ENCODE results near the gene CBX6. TPM values are rescaled to one million over a fixed set of nuclear protein-coding genes. Genes with fewer than 3 reads are reported as not detected.
"Not testable (repeated sequence)": the region's sequence is repeated elsewhere in the genome, so short reads cannot be mapped to it uniquely, and the experiment has no call there.

Gene CBX6
- 7.1 TPM for polyA plus RNA-seq

DNA sequence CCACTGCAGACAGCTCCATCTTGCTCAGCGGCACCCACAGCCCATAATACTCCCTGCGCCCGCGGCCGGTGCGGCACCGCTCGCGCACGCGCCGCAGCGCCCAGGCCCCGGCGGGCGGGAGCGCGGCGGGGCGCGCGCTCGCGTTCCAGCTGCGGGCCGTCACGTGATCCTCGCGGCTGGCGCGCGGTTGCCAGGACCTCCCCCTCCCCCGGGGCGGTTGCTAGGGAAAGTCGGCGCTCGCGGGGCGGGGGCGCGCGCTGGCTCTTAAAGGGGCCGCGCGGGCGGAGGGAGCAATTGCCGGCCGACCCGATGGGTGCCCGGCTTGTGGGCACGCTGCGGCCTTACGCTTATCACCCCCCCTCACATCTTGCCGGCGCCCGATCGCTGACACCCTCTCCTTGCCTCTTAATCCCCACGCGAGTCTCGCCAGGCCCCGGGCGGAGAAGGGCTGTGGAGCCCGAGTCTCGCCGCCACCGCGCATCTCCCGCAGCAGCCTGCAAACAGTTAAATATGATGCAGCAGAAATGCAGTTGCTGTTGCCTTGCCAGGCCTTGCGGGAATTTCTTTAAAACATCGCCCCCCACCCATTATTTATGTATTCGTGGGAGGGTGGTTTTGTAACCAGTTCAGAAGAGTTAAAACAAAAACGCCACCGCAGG lies at the start of gene CBX6:
Gene CBX6 (minus strand): TSS at position 45 of the 659 bp plus-strand sequence. CDS start 26 bp downstream, at position 19.
- Mint-ChIP-seq H3K27me3 (peaks cover 4% of the 10 kb centered on the region), H3K4me1 (peaks cover 22 to 31% (median 24%) of the 10 kb centered on the region in 3 donors), H3K36me3 (no peaks in the 10 kb centered on the region), H3K4me3 (peak within 1 kb of the TSS; percentile 85 to 96 (median 91)), H3K9me3 (no peaks in the 10 kb centered on the region), H3K27ac (peak within 1 kb of the TSS; percentile 74 to 98 (median 93))

DNA sequence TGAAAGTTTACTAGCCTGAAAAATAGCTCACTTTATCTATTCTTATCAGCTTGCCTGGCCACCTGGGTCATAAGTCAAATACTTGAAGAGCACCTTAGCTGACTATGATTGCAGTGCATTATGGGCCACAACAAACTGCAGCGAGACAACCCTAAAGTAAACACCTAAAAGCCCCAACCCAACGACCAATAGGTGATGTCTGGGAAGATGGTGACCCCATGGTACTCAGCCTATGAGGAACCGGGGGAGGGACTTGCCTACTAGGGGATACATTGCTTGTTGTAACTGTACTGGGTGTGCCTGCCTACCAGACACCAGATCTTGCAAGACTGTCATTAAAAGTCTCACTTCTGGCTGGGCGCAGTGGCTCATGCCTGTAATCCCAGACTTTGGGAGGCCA lies 49.8 kb upstream of the CBX6 start:
- H3K27ac Mint-ChIP-seq = no peak overlapping the region
- no peaks in the 10 kb centered on the region for H3K9me3 Mint-ChIP-seq
- H3K4me3 Mint-ChIP-seq = no peak overlapping the region
- H3K27me3 Mint-ChIP-seq = peaks cover 11% of the 10 kb centered on the region
- H3K4me1 Mint-ChIP-seq = no peaks in the 10 kb centered on the region
- H3K36me3 Mint-ChIP-seq = no peaks in the 10 kb centered on the region

- H3K27me3 Mint-ChIP-seq = peaks cover 11% of the 10 kb centered on the region
- no peak overlapping the region for H3K27ac Mint-ChIP-seq
- no peaks in the 10 kb centered on the region for H3K9me3 Mint-ChIP-seq
- H3K4me3 Mint-ChIP-seq = no peak overlapping the region
- no peaks in the 10 kb centered on the region for H3K4me1 Mint-ChIP-seq
- no peaks in the 10 kb centered on the region for H3K36me3 Mint-ChIP-seq
Observed at GRCh38 chr22:38921120-38921519, 49.1 kb upstream of the CBX6 start.

- Mint-ChIP-seq H3K9me3 (no peaks in the 10 kb centered on the region), H3K27ac (peak overlapping the region in 1 of 3 donors; percentile 86), H3K4me3 (no peak overlapping the region), H3K36me3 (peaks cover 2% of the 10 kb centered on the region), H3K4me1 (no peaks in the 10 kb centered on the region), H3K27me3 (peaks cover 13% of the 10 kb centered on the region)
Observed at GRCh38 chr22:38919631-38920190, 47.7 kb upstream of the CBX6 start.

DNA sequence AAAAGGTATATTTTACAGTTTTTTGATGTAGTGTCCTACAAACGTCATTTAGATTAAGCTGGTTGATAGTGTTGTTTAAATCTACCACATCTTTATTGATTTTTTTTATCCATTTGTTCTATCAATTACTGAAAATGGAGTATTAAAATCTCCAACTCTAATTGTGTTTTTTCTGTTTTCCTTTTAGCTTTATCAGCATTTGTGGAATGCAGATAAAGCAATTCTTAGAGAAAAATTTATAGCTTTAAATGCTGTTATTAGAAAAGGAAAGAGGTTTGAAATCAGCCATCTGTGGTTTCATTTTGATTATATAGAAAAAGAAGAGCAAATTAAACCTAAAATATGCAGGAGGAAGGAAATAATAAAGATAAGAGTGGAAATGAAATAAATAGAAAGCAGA lies 39.4 kb upstream of the CBX6 start:
- H3K36me3 Mint-ChIP-seq = peaks cover 2% of the 10 kb centered on the region
- H3K27me3 Mint-ChIP-seq = peaks cover 17% of the 10 kb centered on the region
- peaks cover 0 to 1% (median 0%) of the 10 kb centered on the region in 3 donors for H3K4me1 Mint-ChIP-seq
- peaks cover 0 to 2% (median 2%) of the 10 kb centered on the region in 3 donors for H3K9me3 Mint-ChIP-seq
- peak overlapping the region in 1 of 3 donors; percentile 39 for H3K27ac Mint-ChIP-seq
- H3K4me3 Mint-ChIP-seq = no peak overlapping the region

- H3K4me3 Mint-ChIP-seq = no peak overlapping the region
- H3K27ac Mint-ChIP-seq = no peak overlapping the region
- peaks cover 0 to 9% (median 0%) of the 10 kb centered on the region in 3 donors for H3K9me3 Mint-ChIP-seq
- H3K27me3 Mint-ChIP-seq = peaks cover 17% of the 10 kb centered on the region
- H3K36me3 Mint-ChIP-seq = peaks cover 1% of the 10 kb centered on the region
- H3K4me1 Mint-ChIP-seq = peaks cover 0 to 1% (median 0%) of the 10 kb centered on the region in 3 donors
Observed at GRCh38 chr22:38907767-38908166, 35.8 kb upstream of the CBX6 start.

DNA sequence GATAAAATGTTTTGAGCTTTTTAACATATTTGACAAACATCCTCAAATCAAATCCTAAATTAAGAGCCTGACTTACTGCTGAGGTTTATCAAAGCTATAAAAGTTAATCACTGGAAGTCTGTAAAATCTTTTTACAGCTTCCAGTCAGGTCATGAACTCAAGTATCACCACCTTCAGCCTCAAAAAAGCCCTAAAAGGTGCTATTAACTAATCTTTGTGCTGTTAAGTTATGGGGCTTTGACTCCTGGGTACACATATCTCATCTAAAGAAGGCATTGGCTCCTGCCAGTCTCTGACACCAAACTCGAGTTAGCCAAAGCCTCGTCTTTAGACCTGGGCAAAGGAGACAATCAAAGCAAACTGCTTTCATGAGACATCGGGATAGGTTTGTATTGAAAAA lies 34.0 kb upstream of the CBX6 start:
- Mint-ChIP-seq H3K4me1 (peaks cover 0 to 3% (median 1%) of the 10 kb centered on the region in 3 donors), H3K9me3 (peaks cover 0 to 9% (median 0%) of the 10 kb centered on the region in 3 donors), H3K36me3 (peaks cover 1% of the 10 kb centered on the region), H3K4me3 (no peak overlapping the region), H3K27me3 (peaks cover 13% of the 10 kb centered on the region), H3K27ac (no peak overlapping the region)

GRCh38 chr22:38904052-38904617 lies 32.1 kb upstream of the CBX6 start:
- not testable (repeated sequence) for H3K9me3 Mint-ChIP-seq, H3K4me1 Mint-ChIP-seq, H3K4me3 Mint-ChIP-seq, H3K36me3 Mint-ChIP-seq, H3K27ac Mint-ChIP-seq
- peaks cover 11% of the 10 kb centered on the region for H3K27me3 Mint-ChIP-seq

DNA sequence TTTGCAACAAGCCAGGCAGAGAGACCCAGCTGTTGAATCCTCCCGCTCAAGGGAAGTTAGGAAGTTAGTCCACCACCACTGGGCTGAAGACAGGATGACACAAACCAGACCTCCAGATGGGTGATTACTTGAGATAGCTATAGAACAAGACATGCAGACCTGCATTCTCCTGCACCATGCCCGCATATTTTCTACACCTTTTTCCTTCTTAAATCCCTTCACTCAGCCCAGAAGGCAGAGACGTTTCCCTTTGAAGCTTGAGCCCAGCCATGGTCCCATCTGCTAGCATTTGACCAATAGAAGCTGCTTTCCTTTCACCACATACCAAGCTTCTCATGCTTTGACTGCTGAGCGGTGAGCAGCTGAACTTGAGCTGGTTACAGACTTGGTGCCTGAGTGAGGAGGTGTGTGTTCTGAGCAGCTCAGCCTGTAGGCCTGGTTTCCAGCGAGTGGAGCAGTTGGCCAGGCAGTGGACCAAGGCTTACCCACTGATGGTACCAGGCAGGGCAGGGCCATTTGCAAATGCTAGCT lies 29.2 kb upstream of the CBX6 start:
- Mint-ChIP-seq H3K27ac (peak overlapping the region in 1 of 3 donors; percentile 90), H3K4me1 (peaks cover 0 to 13% (median 6%) of the 10 kb centered on the region in 3 donors), H3K4me3 (peak overlapping the region in 1 of 4 donors; percentile 56), H3K27me3 (peaks cover 12% of the 10 kb centered on the region), H3K9me3 (peaks cover 0 to 9% (median 0%) of the 10 kb centered on the region in 3 donors), H3K36me3 (peaks cover 1% of the 10 kb centered on the region)

DNA sequence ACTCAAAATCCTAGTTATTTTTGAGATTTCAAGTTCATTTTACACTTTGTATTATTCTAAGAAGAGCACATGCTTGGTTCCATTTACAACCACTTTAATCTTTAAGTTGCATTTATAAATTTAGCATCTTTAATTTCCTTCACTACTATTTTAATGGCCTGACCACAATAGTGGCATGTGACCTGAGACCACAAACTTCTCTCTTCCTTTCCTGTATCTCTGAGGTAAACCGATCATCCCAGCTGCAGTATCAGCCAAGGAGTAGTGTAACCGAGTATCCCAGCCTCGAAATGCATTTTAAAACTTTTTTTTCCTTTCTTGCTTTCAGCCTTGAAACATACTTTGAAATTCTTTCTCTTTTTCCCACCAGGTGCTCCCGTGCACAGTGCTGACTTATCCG lies 28.7 kb upstream of the CBX6 start:
- peaks cover 1% of the 10 kb centered on the region for H3K36me3 Mint-ChIP-seq
- H3K9me3 Mint-ChIP-seq = peaks cover 0 to 9% (median 0%) of the 10 kb centered on the region in 3 donors
- H3K27me3 Mint-ChIP-seq = peaks cover 12% of the 10 kb centered on the region
- H3K4me3 Mint-ChIP-seq = peak overlapping the region in 2 of 4 donors; percentile 39 to 56
- peak overlapping the region in 1 of 3 donors; percentile 90 for H3K27ac Mint-ChIP-seq
- peaks cover 0 to 13% (median 6%) of the 10 kb centered on the region in 3 donors for H3K4me1 Mint-ChIP-seq

- H3K4me1 Mint-ChIP-seq = no peaks in the 10 kb centered on the region
- no peak overlapping the region for H3K4me3 Mint-ChIP-seq
- no peaks in the 10 kb centered on the region for H3K36me3 Mint-ChIP-seq
- peaks cover 19% of the 10 kb centered on the region for H3K27me3 Mint-ChIP-seq
- H3K27ac Mint-ChIP-seq = no peak overlapping the region
- H3K9me3 Mint-ChIP-seq = no peaks in the 10 kb centered on the region
Observed at GRCh38 chr22:38891256-38891655, 19.2 kb upstream of the CBX6 start.

GRCh38 chr22:38890377-38890776 lies 18.4 kb upstream of the CBX6 start:
- Mint-ChIP-seq H3K27ac (no peak overlapping the region), H3K4me1 (no peaks in the 10 kb centered on the region), H3K9me3 (no peaks in the 10 kb centered on the region), H3K27me3 (peaks cover 19% of the 10 kb centered on the region), H3K36me3 (no peaks in the 10 kb centered on the region), H3K4me3 (no peak overlapping the region)

GRCh38 chr22:38886333-38886732 lies 14.3 kb upstream of the CBX6 start:
- H3K4me1 Mint-ChIP-seq = no peaks in the 10 kb centered on the region
- no peaks in the 10 kb centered on the region for H3K9me3 Mint-ChIP-seq
- H3K27ac Mint-ChIP-seq = no peak overlapping the region
- peaks cover 13% of the 10 kb centered on the region for H3K27me3 Mint-ChIP-seq
- no peak overlapping the region for H3K4me3 Mint-ChIP-seq
- H3K36me3 Mint-ChIP-seq = peaks cover 3% of the 10 kb centered on the region

GRCh38 chr22:38882972-38883622 lies 11.1 kb upstream of the CBX6 start:
- peaks cover 8% of the 10 kb centered on the region for H3K27me3 Mint-ChIP-seq
- no peak overlapping the region for H3K4me3 Mint-ChIP-seq
- H3K36me3 Mint-ChIP-seq = peaks cover 3% of the 10 kb centered on the region
- H3K27ac Mint-ChIP-seq = no peak overlapping the region
- H3K9me3 Mint-ChIP-seq = no peaks in the 10 kb centered on the region
- H3K4me1 Mint-ChIP-seq = no peaks in the 10 kb centered on the region

All from IgD-negative memory B cell (primary cell).